ENCODE data around the gene CORO2B. TPM values are rescaled to one million over a fixed set of nuclear protein-coding genes. Genes with fewer than 3 reads are reported as not detected.
A peak's percentile ranks its signal among the peaks of the same experiment; 100 is the strongest.

The CORO2B gene
- total RNA-seq, 1 donor from 2014 or later, result 2.9 TPM

- no peak for DNase-seq (ENCODE audit: low read depth)
Measured at GRCh38 chr15:68774521-68775235, 195.9 kb downstream of the CORO2B start.

GRCh38 chr15:68775236-68775577, 196.4 kb downstream of the CORO2B start:
- DNase-seq (ENCODE audit: low read depth), result no peak

- peak; percentile 36 for DNase-seq (ENCODE audit: low read depth)
Measured at GRCh38 chr15:68775671-68776476, 197.1 kb downstream of the CORO2B start.

- no peak for DNase-seq (ENCODE audit: low read depth)
Measured at GRCh38 chr15:68776477-68777270, 197.9 kb downstream of the CORO2B start.

Other genes starting within 250 kb of the CORO2B start
- under 0.01 and 9.2 TPM in 2 replicates for gene ITGA11, start 146.8 kb upstream of the CORO2B start, total RNA-seq
- 21.9 and 76.5 TPM in 2 replicates for gene ANP32A, start 241.9 kb downstream of the CORO2B start, total RNA-seq